Activated naive CD4-positive, alpha-beta T cell treated with Interleukin-2 at 50 U/mL for 16 hours (primary cell): ENCODE data around the gene TARS2.

Experiments used
- DNase-seq: peaks from one replicate; pipeline ENCODE4 v3.0.0-alpha.2; 2020

TARS2 gene

DNA sequence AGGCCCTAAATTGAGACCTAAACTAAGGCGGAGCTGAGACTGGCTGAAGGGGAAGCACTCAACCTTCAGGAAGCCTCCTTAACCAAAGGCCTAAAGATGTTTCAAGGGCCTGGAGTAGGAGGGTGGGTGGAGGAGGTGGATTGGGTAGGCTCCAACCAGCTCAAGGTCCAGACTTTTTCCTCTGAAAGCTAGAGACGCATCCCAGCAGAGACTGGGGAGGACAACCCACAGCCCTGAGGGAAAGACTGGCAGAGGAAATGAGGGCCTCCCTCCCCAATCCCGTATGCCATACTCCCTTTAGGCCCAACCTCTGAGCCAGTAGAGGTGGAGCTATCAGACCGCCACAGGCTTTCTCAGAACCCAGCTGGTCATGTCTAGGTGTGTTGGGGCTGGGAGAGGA, 21.8 kb downstream of the TARS2 start:
- no peak for DNase-seq

DNA sequence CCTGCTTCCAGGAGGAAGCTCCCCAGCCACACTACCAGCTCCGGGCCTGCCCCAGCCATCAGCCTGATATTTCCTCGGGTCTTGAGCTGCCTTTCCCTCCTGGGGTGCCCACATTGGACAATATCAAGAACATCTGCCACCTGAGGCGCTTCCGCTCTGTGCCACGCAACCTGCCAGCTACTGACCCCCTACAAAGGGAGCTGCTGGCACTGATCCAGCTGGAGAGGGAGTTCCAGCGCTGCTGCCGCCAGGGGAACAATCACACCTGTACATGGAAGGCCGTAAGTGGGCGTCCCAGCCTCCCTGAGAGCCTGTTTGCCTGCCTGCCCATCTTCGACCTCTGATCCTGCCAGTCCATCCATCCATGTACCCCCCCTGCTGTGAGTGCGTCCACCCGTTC, 24.3 kb downstream of the TARS2 start:
- DNase-seq: no peak

DNA sequence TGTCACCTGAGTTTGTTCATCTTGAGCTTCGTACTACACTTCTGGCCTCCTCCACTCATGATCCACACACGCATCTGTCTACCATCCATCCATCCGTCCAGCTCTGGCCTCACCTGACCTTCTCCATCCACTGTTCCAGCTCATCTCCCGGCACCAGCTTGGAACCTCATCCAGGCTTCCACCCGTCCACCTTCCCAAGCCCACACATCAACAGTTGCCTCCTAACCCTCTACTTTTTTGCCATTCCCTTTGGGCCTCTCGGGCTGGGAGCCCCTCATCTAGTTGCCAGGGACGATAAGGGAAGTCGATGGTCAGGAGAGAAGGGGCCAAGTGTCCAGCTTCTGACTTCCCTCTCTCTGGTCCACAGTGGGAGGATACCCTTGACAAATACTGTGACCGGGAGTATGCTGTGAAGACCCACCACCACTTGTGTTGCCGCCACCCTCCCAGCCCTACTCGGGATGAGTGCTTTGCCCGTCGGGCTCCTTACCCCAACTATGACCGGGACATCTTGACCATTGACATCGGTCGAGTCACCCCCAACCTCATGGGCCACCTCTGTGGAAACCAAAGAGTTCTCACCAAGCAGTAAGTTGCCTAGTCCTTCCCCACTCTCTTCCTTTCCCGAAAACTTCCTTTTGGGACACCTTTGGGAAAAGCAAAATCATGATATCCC, 24.9 kb downstream of the TARS2 start:
- DNase-seq: no peak

- no peak for DNase-seq
Measured at GRCh38 chr1:150512846-150513245, 25.6 kb downstream of the TARS2 start.

DNA sequence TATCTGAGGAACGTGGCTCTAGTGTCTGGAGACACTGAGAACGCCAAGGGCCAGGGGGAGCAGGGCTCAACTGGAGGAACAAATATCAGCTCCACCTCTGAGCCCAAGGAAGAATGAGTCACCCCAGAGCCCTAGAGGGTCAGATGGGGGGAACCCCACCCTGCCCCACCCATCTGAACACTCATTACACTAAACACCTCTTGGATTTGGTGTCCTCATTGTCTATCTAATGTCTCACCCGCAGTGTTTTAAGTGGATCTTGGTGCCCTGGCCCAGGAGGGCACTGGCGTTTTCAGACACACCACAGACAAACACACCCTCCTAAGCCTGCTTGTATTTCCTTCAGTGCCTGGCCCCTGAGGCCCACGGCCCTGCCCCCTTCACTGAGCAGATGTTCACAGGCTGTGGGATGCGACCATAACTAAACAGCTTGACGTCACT, 26.2 kb downstream of the TARS2 start:
- DNase-seq: no peak

GRCh38 chr1:150514260-150514659, 27.0 kb downstream of the TARS2 start:
- DNase-seq: no peak

DNA sequence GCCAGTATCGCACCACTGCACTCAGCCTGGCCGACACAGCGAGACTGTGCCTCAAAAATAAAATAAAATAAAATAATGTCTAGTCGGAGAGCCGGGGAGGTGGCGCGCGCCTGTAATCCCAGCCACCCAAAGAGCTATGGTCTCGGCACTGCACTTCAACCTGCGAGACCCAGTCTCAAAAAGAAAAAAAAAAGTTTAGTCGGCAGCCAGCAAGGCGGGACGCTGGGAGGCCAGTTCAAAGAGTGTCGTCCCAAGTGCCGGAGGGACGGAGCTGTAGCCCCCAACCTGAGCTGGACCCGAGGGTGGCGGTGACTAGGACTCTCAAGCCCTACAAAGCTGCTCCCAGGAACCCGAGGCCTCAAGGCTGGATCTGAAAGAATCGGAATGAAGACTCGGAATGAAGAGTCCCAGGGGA, 27.7 kb downstream of the TARS2 start:
- DNase-seq: no peak

DNA sequence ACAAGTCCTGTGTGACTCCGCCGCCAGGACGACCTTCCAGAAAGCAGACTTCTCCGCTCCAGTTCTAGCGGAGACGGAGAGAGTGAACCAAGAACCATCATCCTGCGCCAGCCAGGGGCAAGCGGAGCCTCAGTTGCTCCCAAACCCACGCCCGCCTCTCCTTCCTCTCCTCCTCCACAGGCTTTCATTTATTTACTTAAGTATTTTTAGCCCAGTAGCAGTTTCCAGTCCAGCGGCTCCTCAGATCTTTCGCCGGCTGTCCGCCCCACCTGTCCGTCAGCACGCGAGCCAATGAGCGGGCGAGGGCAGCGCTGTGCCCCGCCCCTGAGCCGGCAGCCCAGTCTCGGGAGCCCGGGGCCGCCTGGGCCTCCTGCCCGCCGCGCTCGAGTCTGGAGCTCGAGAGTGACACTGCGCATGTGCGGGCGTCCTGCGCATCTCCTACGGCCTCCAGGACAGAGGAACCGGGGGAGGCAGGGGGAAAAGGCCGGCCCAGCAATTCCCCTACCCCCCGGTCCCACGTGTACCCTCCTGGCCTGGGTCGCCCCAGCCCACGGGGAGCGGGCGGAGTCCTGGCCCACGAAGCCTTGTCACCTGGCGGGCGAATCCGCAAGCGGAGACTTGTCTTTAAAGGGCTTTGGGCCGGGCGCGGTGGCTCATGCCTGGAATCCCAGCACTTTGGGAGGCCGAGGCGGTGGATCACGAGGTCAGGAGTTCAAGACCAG, 28.3 kb downstream of the TARS2 start, which contains the start of gene FALEC:
TSS of gene FALEC (plus strand) at position 425 of the 722 bp plus-strand sequence.
- peak; percentile 92 for DNase-seq

GRCh38 chr1:150516050-150516591, 28.9 kb downstream of the TARS2 start:
- no peak for DNase-seq

GRCh38 chr1:150516616-150517015, 29.4 kb downstream of the TARS2 start:
- no peak for DNase-seq

- DNase-seq: no peak
Measured at GRCh38 chr1:150521196-150521968, 34.2 kb downstream of the TARS2 start.

DNA sequence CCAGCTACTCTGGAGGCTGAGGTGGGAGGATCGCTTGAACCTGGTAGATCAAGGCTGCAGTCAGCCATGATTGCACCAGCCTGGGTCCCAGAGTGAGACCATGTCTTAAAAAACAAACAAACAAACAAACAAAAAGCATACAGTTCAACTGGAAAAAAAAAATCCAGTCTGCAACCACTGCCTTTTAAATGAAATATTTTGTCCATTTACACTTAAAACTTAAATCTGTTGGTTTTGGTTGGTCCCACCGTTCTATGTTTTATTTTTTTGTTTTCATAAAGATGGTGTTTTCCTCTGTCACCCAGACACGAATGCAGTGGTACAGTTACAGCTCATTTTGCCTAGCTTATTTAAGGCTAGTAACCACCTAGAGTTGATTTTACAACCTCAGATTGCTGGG, 38.1 kb downstream of the TARS2 start:
- DNase-seq: no peak

DNA sequence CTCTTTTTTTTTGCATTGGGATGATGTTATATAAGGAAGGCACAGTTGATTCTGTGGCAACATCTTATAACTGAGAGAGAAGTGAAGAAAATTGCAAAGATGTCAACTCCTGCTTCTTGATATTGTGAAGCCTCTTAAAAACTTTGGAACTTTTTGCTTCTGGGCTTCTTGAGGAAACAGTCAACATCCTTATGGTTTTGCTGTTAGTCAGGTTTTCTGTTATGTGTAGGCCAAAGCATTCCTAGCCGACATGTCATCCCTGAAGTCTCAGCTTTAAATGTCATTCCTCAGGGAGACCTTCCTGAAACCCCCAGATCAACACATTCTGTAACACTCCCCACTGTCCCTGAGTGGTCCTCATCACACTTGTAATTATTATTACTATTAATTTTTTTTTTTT, 41.0 kb downstream of the TARS2 start:
- DNase-seq: no peak

DNA sequence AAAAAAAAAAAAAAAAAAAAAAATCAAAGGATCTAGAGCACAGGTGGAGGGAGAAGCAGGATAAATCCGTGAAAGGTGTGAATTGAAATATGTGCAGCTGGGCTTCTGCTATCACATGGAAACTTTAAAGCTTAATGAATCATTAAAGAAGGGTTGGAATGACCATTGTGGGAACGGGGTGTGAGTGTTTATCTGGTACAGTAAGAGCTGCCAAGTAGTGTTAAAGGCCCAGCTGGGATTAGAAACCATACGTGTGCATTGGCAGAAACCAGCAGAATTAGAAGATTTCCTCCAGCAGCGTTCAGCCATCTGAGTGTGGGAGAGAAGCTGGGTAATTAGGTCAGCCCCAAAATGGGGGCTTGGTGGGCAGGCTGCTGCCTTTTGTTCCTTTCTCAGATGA, 41.8 kb downstream of the TARS2 start:
- DNase-seq: no peak

DNA sequence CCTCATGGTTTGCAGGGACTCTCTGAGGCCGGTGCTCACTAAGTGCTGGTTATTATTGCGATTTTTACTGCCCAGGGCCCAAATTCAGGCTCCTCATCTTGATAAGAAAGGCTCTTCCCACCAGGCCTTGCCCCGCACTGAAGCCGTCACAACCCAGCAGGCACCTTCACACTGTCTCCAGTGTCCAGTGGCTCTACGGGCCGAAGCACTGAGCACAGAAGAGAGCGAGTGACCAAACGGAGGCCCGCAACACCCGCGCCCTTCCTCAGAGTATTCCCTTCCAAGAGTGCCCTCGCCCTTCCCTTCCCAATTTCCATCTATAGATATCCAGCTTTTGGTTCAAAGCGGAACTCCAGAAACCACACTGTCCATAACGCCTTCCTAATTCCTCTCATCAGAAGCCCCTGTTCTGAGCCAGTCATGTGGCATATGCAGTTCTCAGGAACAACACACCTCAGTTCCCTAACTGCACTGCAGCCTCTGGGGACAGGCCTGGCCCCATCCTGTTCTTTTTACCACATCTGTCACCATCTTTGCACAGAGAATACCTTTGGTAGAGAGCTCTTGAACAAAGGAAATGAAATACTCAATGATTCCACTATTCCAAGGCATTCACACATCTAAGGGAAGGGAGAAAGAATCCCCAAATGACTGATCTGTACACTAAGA, 43.4 kb downstream of the TARS2 start:
- no peak for DNase-seq

DNA sequence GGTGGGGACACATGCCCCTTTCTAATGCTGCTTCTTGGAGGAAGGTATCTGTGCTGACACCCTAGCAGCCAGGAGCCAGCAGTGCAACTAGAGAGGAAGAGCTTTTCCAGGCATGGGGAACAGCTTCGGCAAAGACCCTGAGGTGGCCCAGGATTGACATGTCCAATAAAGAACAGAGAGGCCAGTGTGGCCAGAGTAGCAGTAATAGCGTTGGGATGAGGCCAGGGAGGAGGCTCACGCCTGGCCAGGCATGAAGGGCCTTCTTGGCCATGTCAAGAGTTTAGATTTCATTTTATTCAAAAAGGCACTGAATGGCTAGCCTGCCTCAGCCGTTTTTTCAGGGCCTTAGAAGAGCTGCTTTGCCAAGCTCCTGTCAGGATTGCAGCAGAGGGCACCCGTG, 45.6 kb downstream of the TARS2 start:
- DNase-seq: no peak

DNA sequence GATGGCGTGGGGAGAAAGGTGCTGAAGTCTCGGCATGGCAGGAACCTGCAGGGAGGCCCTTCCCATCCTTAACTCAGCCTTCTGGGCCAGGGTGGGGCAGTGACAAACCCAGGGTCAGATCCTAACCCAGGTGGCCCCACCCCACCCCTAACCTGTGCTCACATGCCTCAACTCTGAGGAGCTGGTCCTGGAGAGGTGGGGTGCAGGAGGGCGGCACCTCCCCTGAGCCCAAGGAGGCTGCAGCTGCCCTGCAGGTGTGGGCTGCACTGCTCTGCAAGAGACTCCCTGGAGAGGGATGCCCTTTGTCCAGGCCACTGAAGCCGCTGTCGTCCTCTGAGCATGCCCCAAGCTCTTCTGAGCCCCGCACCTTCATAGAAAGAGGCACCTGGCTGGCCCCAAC, 46.8 kb downstream of the TARS2 start:
- no peak for DNase-seq

GRCh38 chr1:150535511-150536287, 48.5 kb downstream of the TARS2 start:
- no peak for DNase-seq

- DNase-seq: no peak
Measured at GRCh38 chr1:150536836-150537731, 49.9 kb downstream of the TARS2 start.

GRCh38 chr1:150537732-150538684, 50.8 kb downstream of the TARS2 start:
- DNase-seq: no peak
